Trophoblast cell (in vitro differentiated cells and primary cell): ENCODE data around the gene YES1.

ENCODE experiments used
- DNase-seq, 2 donors: peaks; one replicate each; pipeline ENCODE4 v3.0.0-alpha.2; 2016
- H2AFZ ChIP-seq: 2 replicates; pipeline ENCODE4 v1.6.1; 2013; ENCODE audit warnings: low read length, moderate library complexity, mild to moderate bottlenecking; ENCODE audit not compliant: insufficient read depth, poor library complexity
- H2AK5ac ChIP-seq: 2 replicates; pipeline ENCODE4 v1.6.1; 2013; ENCODE audit warnings: mild to moderate bottlenecking, low read length
- H2BK120ac ChIP-seq: 2 replicates; pipeline ENCODE4 v1.6.1; 2013; ENCODE audit warnings: low read length, mild to moderate bottlenecking, moderate library complexity; ENCODE audit not compliant: insufficient read depth, poor library complexity
- H2BK12ac ChIP-seq: 2 replicates; pipeline ENCODE4 v1.6.1; 2013; ENCODE audit warnings: mild to moderate bottlenecking, low read length, moderate library complexity
- H2BK5ac ChIP-seq: 2 replicates; pipeline ENCODE4 v1.6.1; 2013; ENCODE audit warnings: low read length, low read depth, moderate library complexity, mild to moderate bottlenecking; ENCODE audit not compliant: poor library complexity
- H3K14ac ChIP-seq: 2 replicates; pipeline ENCODE4 v1.6.1; 2013; ENCODE audit warnings: mild to moderate bottlenecking, low read length
- H3K18ac ChIP-seq: 2 replicates; pipeline ENCODE4 v1.6.1; 2013; ENCODE audit warnings: mild to moderate bottlenecking, low read length
- H3K23ac ChIP-seq: 2 replicates; pipeline ENCODE4 v1.6.1; 2013; ENCODE audit warnings: low read length
- H3K27ac ChIP-seq: 2 replicates; pipeline ENCODE4 v1.5.1; 2013; ENCODE audit warnings: low read depth, mild to moderate bottlenecking, inconsistent platforms, low read length, moderate library complexity
- H3K27me3 ChIP-seq: 2 replicates; pipeline ENCODE4 v1.6.1; 2013; ENCODE audit warnings: inconsistent platforms, mild to moderate bottlenecking, low read length, moderate library complexity; ENCODE audit not compliant: insufficient read depth
- H3K36me3 ChIP-seq, 2 experiments: 1 replicate in 1 of 2; 2 replicates in 1 of 2; pipeline ENCODE4 v1.6.1; 2013; ENCODE audit warnings: low read length in 2 of 2, mild to moderate bottlenecking in 2 of 2, moderate library complexity in 1 of 2; ENCODE audit not compliant: insufficient read depth in 2 of 2, control insufficient read depth in 1 of 2
- H3K4ac ChIP-seq: 2 replicates; pipeline ENCODE4 v1.6.1; 2013; ENCODE audit warnings: low read depth, mild to moderate bottlenecking, low read length, moderate library complexity
- H3K4me1 ChIP-seq, 2 experiments: 1 replicate in 1 of 2; 2 replicates in 1 of 2; pipeline ENCODE4 v1.6.1; 2013; ENCODE audit warnings: low read length in 2 of 2, mild to moderate bottlenecking in 2 of 2, moderate library complexity in 1 of 2; ENCODE audit not compliant: insufficient read depth in 2 of 2, control insufficient read depth in 1 of 2
- H3K4me2 ChIP-seq: 2 replicates; pipeline ENCODE4 v1.6.1; 2013; ENCODE audit warnings: inconsistent platforms, mild to moderate bottlenecking, low read length, moderate library complexity
- H3K4me3 ChIP-seq: 2 replicates; pipeline ENCODE4 v1.5.1; 2013; ENCODE audit warnings: mild to moderate bottlenecking, low read depth, low read length, inconsistent platforms
- H3K79me1 ChIP-seq: one replicate; pipeline ENCODE4 v1.6.1; 2013; ENCODE audit warnings: low read length
- H3K79me2 ChIP-seq: 2 replicates; pipeline ENCODE4 v1.6.1; 2013; ENCODE audit warnings: low read length, mild to moderate bottlenecking; ENCODE audit not compliant: control insufficient read depth, insufficient read depth, poor library complexity
- H3K9ac ChIP-seq: 2 replicates; pipeline ENCODE4 v1.6.1; 2013; ENCODE audit warnings: mild to moderate bottlenecking, low read length
- H3K9me3 ChIP-seq: 2 replicates; pipeline ENCODE4 v1.6.1; 2013; ENCODE audit warnings: low read depth, mild to moderate bottlenecking, control low read depth, inconsistent platforms, low read length; ENCODE audit not compliant: insufficient read depth
- H4K12ac ChIP-seq: 2 replicates; pipeline ENCODE4 v1.6.1; 2013; ENCODE audit warnings: low read depth, mild to moderate bottlenecking, low read length, moderate library complexity
- H4K8ac ChIP-seq: 2 replicates; pipeline ENCODE4 v1.6.1; 2013; ENCODE audit warnings: low read depth, mild to moderate bottlenecking, low read length, moderate library complexity
- H4K91ac ChIP-seq: one replicate; pipeline ENCODE4 v1.6.1; 2013; ENCODE audit warnings: low read depth, mild to moderate bottlenecking, low read length, moderate library complexity
- WGBS: extraction: QIAGEN DNeasy Blood & Tissue Kit; methylation state at CpG from one replicate; pipeline ENCODE4 v1.1.7; 2013; ENCODE audit warnings: missing lambda C conversion rate; ENCODE audit not compliant: insufficient read length, insufficient coverage; ENCODE audit errors: extremely low coverage; 5-methylcytosine and 5-hydroxymethylcytosine counted together

The YES1 gene

DNA sequence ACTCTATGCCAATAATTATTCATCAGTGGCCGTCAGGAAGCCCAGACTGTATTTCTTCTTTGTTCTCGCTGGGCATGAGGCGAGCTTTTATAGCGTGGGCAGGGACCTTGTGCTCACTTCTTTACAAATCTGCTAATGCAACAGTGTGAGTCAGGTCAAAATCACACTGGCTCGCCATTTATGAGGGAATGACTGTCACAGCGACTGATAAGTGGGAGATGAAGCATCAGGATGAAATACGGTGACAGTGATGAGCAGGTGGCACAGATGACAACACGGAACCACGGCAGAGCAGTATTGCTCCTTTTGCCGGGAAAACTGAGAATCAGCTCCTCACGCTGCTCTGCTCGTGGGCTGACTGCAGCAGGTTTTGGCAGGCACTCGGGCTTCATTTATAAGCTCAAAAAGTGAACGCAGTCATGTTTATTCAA lies 134.1 kb downstream of the YES1 start:
- Histone ChIP-seq H3K9me3 (no peaks in the 10 kb centered on the region), H4K12ac (no peak overlapping the region), H2AK5ac (no peak overlapping the region), H4K8ac (no peak overlapping the region), H2BK5ac (no peak overlapping the region), H3K4me3 (no peak overlapping the region), H3K27me3 (no peaks in the 10 kb centered on the region), H3K18ac (no peak overlapping the region), H4K91ac (no peak overlapping the region), H3K4me1 (no peaks in the 10 kb centered on the region), H3K9ac (no peak overlapping the region), H3K4ac (no peak overlapping the region), H3K79me2 (no peaks in the 10 kb centered on the region), H2BK12ac (no peak overlapping the region), H2AFZ (no peak overlapping the region), H3K23ac (no peak overlapping the region), H3K14ac (no peak overlapping the region), H3K4me2 (no peak overlapping the region), H3K79me1 (no peaks in the 10 kb centered on the region), H3K27ac (no peak overlapping the region), H2BK120ac (no peak overlapping the region), H3K36me3 (peaks cover 10 to 25% of the 10 kb centered on the region in 2 experiments)
- WGBS = no CpG with 5 or more reads among the region's 14 CpGs
- no peak for DNase-seq

DNA sequence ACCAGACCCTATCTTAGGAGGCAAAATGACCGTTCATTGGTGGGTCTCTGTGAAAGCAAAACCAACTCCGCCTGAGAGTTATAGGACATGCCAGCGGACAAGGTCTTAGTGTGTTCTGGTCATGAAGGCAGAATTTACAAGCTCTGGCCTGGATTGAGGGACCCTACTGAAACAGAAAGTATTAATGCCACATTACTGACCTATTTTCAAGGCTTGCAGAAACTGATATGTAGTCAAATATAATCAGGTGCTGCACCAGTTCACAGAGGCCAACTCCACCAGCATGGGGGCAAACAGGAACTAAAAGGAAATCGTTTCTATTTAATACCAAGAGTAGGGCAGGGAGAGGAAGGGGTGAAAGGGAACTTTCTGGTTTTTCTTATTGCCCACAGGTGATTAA lies 134.9 kb downstream of the YES1 start:
- WGBS = no CpG with 5 or more reads among the region's 4 CpGs
- Histone ChIP-seq H3K9me3 (no peaks in the 10 kb centered on the region), H2AK5ac (no peak overlapping the region), H3K9ac (no peak overlapping the region), H4K8ac (no peak overlapping the region), H3K4me3 (no peak overlapping the region), H3K27me3 (no peaks in the 10 kb centered on the region), H3K27ac (no peak overlapping the region), H4K91ac (no peak overlapping the region), H2BK5ac (no peak overlapping the region), H2BK120ac (no peak overlapping the region), H3K4me2 (no peak overlapping the region), H4K12ac (no peak overlapping the region), H2BK12ac (no peak overlapping the region), H3K79me2 (no peaks in the 10 kb centered on the region), H3K4ac (no peak overlapping the region), H3K36me3 (peaks cover 10 to 32% of the 10 kb centered on the region in 2 experiments), H3K18ac (no peak overlapping the region), H2AFZ (no peak overlapping the region), H3K4me1 (no peaks in the 10 kb centered on the region), H3K23ac (no peak overlapping the region), H3K79me1 (no peaks in the 10 kb centered on the region), H3K14ac (no peak overlapping the region)
- no peak for DNase-seq

DNA sequence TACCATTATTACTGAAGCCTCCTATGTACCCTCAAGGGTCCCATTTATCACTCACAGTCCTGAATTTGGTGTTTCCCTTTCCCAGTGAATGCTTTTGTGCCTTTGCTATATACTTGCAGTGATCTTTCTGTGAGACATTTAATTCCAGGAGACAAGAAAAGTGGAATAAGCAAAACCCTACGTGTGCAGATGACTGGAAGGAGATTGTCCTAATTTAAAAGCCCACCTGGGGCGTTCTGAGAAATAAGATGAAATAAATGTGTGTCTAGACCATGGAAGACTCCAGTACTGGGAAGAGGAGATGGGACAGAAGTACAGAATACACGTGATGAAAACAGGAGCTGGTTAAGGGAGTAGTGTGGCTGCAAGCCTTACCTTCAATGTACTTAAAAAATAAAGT lies 135.3 kb downstream of the YES1 start:
- H2BK120ac ChIP-seq = no peak overlapping the region
- no peaks in the 10 kb centered on the region for H3K79me1 ChIP-seq
- no peaks in the 10 kb centered on the region for H3K9me3 ChIP-seq
- H3K14ac ChIP-seq = no peak overlapping the region
- DNase-seq = no peak
- no peak overlapping the region for H4K91ac ChIP-seq
- no peak overlapping the region for H3K4ac ChIP-seq
- no peak overlapping the region for H2BK12ac ChIP-seq
- H3K23ac ChIP-seq = no peak overlapping the region
- H3K27me3 ChIP-seq = no peaks in the 10 kb centered on the region
- H3K36me3 ChIP-seq = peaks cover 10 to 30% of the 10 kb centered on the region in 2 experiments
- no CpG with 5 or more reads among the region's 3 CpGs for WGBS
- H3K4me2 ChIP-seq = no peak overlapping the region
- H3K4me1 ChIP-seq = no peaks in the 10 kb centered on the region
- H2AK5ac ChIP-seq = no peak overlapping the region
- H3K18ac ChIP-seq = no peak overlapping the region
- H3K4me3 ChIP-seq = no peak overlapping the region
- H2AFZ ChIP-seq = no peak overlapping the region
- no peak overlapping the region for H4K12ac ChIP-seq
- no peaks in the 10 kb centered on the region for H3K79me2 ChIP-seq
- no peak overlapping the region for H3K9ac ChIP-seq
- no peak overlapping the region for H2BK5ac ChIP-seq
- no peak overlapping the region for H3K27ac ChIP-seq
- H4K8ac ChIP-seq = no peak overlapping the region

DNA sequence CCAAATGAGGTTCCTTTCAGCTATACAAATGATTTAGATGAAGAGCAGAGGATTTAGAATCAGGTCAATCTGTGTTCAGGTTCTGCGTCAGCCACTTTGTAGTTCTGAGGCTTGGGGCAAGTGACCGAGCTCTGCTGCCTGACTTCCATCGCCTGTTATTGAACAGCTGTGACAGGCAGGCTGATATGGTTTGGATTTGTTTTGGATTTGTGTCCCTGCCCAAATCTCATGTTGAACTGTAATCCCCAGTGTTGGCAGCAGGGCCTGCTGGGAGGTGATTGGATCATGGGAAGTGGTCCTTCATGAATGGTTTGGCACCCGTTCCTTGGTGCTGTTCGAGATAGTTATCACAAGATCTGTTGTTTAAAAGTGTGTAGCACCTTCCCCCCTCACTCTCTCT lies 136.0 kb downstream of the YES1 start:
- Histone ChIP-seq H2BK120ac (no peak overlapping the region), H3K79me2 (no peaks in the 10 kb centered on the region), H3K4me2 (no peak overlapping the region), H3K4me3 (no peak overlapping the region), H4K8ac (no peak overlapping the region), H3K27ac (no peak overlapping the region), H3K9me3 (no peaks in the 10 kb centered on the region), H3K4ac (no peak overlapping the region), H2AK5ac (no peak overlapping the region), H2BK5ac (no peak overlapping the region), H2AFZ (no peak overlapping the region), H2BK12ac (no peak overlapping the region), H3K9ac (no peak overlapping the region), H3K27me3 (no peaks in the 10 kb centered on the region), H4K91ac (no peak overlapping the region), H3K23ac (no peak overlapping the region), H3K79me1 (no peaks in the 10 kb centered on the region), H3K14ac (no peak overlapping the region), H3K4me1 (no peaks in the 10 kb centered on the region), H4K12ac (no peak overlapping the region), H3K36me3 (peaks cover 12 to 28% of the 10 kb centered on the region in 2 experiments), H3K18ac (no peak overlapping the region)
- WGBS = no CpG with 5 or more reads among the region's 5 CpGs
- no peak for DNase-seq
